Activated T-cell treated with anti-CD3 and anti-CD28 coated beads, Interleukin-2, amount 50 U/mL, for 48 hours (primary cell): ENCODE data around the gene CFAP47.
"Not testable (repeated sequence)": the region's sequence is repeated elsewhere in the genome, so short reads cannot be mapped to it uniquely, and the experiment has no call there.

ENCODE experiments used
- DNase-seq, 2 experiments: peaks; one replicate each; pipeline ENCODE4 v3.0.0-alpha.2; 2020

Gene CFAP47

GRCh38 chrX:36234840-36235528 is 315.4 kb downstream of the CFAP47 start:
- DNase-seq, result not testable (repeated sequence)

- DNase-seq, result no peak
Observed at GRCh38 chrX:36241397-36241796, 321.9 kb downstream of the CFAP47 start.

- no peak for DNase-seq
Observed at GRCh38 chrX:36266155-36266554, 346.6 kb downstream of the CFAP47 start.

GRCh38 chrX:36310136-36310535 is 390.6 kb downstream of the CFAP47 start:
- no peak for DNase-seq

GRCh38 chrX:36314303-36314702 is 394.8 kb downstream of the CFAP47 start:
- DNase-seq, result no peak

- DNase-seq, result no peak
Observed at GRCh38 chrX:36334572-36334971, 415.0 kb downstream of the CFAP47 start.

- DNase-seq, result no peak
Observed at GRCh38 chrX:36336751-36337150, 417.2 kb downstream of the CFAP47 start.

GRCh38 chrX:36344301-36344700 is 424.8 kb downstream of the CFAP47 start:
- no peak for DNase-seq

- DNase-seq, result no peak
Observed at GRCh38 chrX:36348509-36348908, 429.0 kb downstream of the CFAP47 start.

GRCh38 chrX:36357855-36358254 is 438.3 kb downstream of the CFAP47 start:
- DNase-seq, result no peak

GRCh38 chrX:36364262-36364661 is 444.7 kb downstream of the CFAP47 start:
- no peak for DNase-seq

GRCh38 chrX:36383495-36383894 is 464.0 kb downstream of the CFAP47 start:
- no peak for DNase-seq

GRCh38 chrX:36388901-36389300 is 469.4 kb downstream of the CFAP47 start:
- DNase-seq, result no peak

GRCh38 chrX:36401774-36402173 is 482.2 kb downstream of the CFAP47 start:
- DNase-seq, result no peak

- DNase-seq, result no peak
Observed at GRCh38 chrX:36407836-36408235, 488.3 kb downstream of the CFAP47 start.

- DNase-seq, result no peak
Observed at GRCh38 chrX:36414056-36414455, 494.5 kb downstream of the CFAP47 start.

GRCh38 chrX:36422368-36422767 is 502.8 kb downstream of the CFAP47 start:
- DNase-seq, result no peak

GRCh38 chrX:36431819-36432218 is 512.3 kb downstream of the CFAP47 start:
- no peak for DNase-seq

- DNase-seq, result no peak
Observed at GRCh38 chrX:36434522-36434921, 515.0 kb downstream of the CFAP47 start.
